A673 (cell line): ENCODE results near the gene CCNK.

ENCODE experiments used
- CTCF ChIP-seq: fragments of 300-800, 200-600 bp; sonication (generic); conservative IDR thresholded peaks from 2 replicates; pipeline ENCODE4 v1.5.1; 2017; ENCODE audit warnings: low read depth, mild to moderate bottlenecking, antibody characterized with exemption, low read length, moderate library complexity, mixed read lengths
- EZH2 ChIP-seq: fragments of 200-600 bp; sonication (generic); IDR thresholded peaks from 2 replicates; pipeline ENCODE4 v1.6.1; 2017; ENCODE audit warnings: borderline replicate concordance, low read depth, mild to moderate bottlenecking, mixed read lengths, antibody characterized with exemption, low read length; ENCODE audit not compliant: poor library complexity, severe bottlenecking

DNA sequence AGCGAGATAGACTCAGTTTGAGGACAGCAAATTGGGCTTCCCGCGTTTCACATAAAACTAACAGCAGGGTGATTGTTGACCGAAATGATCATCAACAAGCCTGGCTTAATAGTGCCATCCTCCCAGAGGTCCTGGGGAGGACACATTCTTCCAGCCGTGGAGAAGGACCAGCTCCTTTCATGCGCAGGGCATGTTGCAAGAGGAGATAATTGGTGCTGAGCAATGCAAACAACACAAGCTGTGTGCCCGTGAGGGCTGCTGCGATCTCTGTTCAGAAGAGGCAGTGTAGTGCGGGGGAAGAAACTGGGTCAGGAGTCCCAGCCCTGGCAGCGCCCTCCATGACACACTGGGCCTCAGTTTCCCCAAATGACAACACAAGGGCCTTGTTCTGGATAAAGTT is 68.5 kb downstream of the CCNK start:
- TF ChIP-seq CTCF (no peak), EZH2 (no peak)
